Esophagus muscularis mucosa (tissue), 3 donors: Measurements from ENCODE around the gene FOXF1.

Experiments
- POLR2A ChIP-seq: fragments of 450-650 bp; IDR thresholded peaks from one replicate; pipeline ENCODE4 v1.6.1; 2017; ENCODE audit warnings: antibody characterized with exemption, moderate library complexity, mild to moderate bottlenecking, low read depth
- POLR2AphosphoS5 ChIP-seq, 2 donors: sonication (generic); formaldehyde crosslinking; IDR thresholded peaks; one replicate each; pipeline ENCODE4 v1.6.1; 2017; ENCODE audit warnings: antibody characterized with exemption in 2 of 2
- TF ChIP-seq, protein P1 (sequence below), 3 experiments: fragments of 200-600 bp in 2 of 3; fragments of 450-650 bp in 1 of 3; sonication (generic) in 2 of 3; IDR thresholded peaks; one replicate each; pipeline ENCODE4 v1.5.1; 2017 to 2019; ENCODE audit warnings: antibody characterized with exemption in 3 of 3, mild to moderate bottlenecking in 2 of 3, moderate library complexity in 1 of 3

DNA sequence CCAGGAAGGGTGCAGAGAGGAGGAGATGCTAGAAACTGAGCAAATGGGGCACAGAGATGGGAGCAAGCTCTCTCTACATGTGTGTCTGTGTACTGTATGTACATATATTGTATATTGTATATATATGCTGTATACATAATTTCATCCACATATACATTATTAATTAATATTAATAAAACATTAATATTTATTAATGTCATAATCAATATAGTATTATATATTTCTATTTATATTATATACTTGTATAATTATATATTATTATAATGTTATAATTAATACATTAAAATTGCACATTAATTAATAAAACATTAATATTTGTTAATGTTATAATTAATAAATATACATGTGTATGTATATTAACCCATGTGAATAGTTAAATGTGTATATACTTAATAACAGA lies 31.5 kb upstream of the FOXF1 start:
- TF ChIP-seq, protein P1, sequence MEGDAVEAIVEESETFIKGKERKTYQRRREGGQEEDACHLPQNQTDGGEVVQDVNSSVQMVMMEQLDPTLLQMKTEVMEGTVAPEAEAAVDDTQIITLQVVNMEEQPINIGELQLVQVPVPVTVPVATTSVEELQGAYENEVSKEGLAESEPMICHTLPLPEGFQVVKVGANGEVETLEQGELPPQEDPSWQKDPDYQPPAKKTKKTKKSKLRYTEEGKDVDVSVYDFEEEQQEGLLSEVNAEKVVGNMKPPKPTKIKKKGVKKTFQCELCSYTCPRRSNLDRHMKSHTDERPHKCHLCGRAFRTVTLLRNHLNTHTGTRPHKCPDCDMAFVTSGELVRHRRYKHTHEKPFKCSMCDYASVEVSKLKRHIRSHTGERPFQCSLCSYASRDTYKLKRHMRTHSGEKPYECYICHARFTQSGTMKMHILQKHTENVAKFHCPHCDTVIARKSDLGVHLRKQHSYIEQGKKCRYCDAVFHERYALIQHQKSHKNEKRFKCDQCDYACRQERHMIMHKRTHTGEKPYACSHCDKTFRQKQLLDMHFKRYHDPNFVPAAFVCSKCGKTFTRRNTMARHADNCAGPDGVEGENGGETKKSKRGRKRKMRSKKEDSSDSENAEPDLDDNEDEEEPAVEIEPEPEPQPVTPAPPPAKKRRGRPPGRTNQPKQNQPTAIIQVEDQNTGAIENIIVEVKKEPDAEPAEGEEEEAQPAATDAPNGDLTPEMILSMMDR (IDR thresholded peaks at IDR 0.05): no peak
- TF ChIP-seq POLR2A (no peak), POLR2AphosphoS5 (IDR thresholded peaks at IDR 0.05) (no peak)
